ENCODE measurements around the gene LIPN.

GRCh38 chr10:88763441-88763840, 3.6 kb downstream of the LIPN start:
- TF ChIP-seq CTCF (conservative IDR thresholded peaks at IDR 0.05; ENCODE audit: low read length) = no peak
- no peak for TF ChIP-seq EZH2phosphoT487 (IDR thresholded peaks at IDR 0.05; ENCODE audit: borderline replicate concordance, low read depth, low read length)
